PC-9 (cell line): ENCODE data around the gene GRM3. TPM values are rescaled to one million over a fixed set of nuclear protein-coding genes. Genes with fewer than 3 reads are reported as not detected.

Experiments
- BruUV-seq: library from RNA; stranded (reverse); fragments of 400-500 nt; replicated peaks from 2 replicates; lab custom pipeline; 2021; lab: Mats Ljungman, UMichigan
- CTCF ChIA-PET: fragments of 300-600 bp; sonication (Branson Sonifier 250); formaldehyde crosslinking; loops from one replicate; lab custom pipeline; 2022; ENCODE audit warnings: antibody characterized with exemption; lab: Charles Lee
- POLR2A ChIA-PET: fragments of 300-600 bp; sonication (Branson Sonifier 250); formaldehyde crosslinking; loops from one replicate; lab custom pipeline; 2022; ENCODE audit warnings: antibody characterized with exemption; ENCODE audit not compliant: unreplicated experiment; lab: Charles Lee
- DNase-seq, 2 experiments: peaks; one replicate each; pipeline versions ENCODE4 v3.0.0 to v3.0.0-alpha.2; 2015 to 2022; ENCODE audit warnings: mixed read lengths in 1 of 2
- H2AFZ ChIP-seq: fragments of 200-600 bp; sonication (generic); 2 replicates; pipeline ENCODE4 v1.8.1; 2017; ENCODE audit warnings: antibody characterized with exemption
- H3F3A ChIP-seq: fragments of 200-600 bp; sonication (generic); 2 replicates; pipeline ENCODE4 v1.8.1; 2017; ENCODE audit warnings: antibody characterized with exemption, mild to moderate bottlenecking, low read depth; ENCODE audit not compliant: insufficient read depth
- H3K27ac ChIP-seq: fragments of 200-600 bp; sonication (generic); 2 replicates; pipeline ENCODE4 v1.6.1; 2016; ENCODE audit warnings: mixed run types
- H3K27me3 ChIP-seq: fragments of 200-600 bp; sonication (generic); 2 replicates; pipeline ENCODE4 v1.6.1; 2016; ENCODE audit warnings: low read depth, mixed run types; ENCODE audit not compliant: insufficient read depth
- H3K36me3 ChIP-seq: fragments of 200-600 bp; sonication (generic); 2 replicates; pipeline ENCODE4 v1.6.1; 2016; ENCODE audit warnings: low read depth, mixed run types
- H3K4me1 ChIP-seq: fragments of 200-600 bp; sonication (generic); replicated peaks from 2 replicates; pipeline ENCODE4 v1.6.1; 2016; ENCODE audit warnings: mixed run types; ENCODE audit not compliant: insufficient read depth
- H3K4me2 ChIP-seq: fragments of 200-600 bp; sonication (generic); 2 replicates; pipeline ENCODE4 v1.6.1; 2017; ENCODE audit warnings: mixed run types
- H3K4me3 ChIP-seq: fragments of 200-600 bp; sonication (generic); 2 replicates; pipeline ENCODE4 v1.6.1; 2016; ENCODE audit warnings: mixed run types
- H3K79me2 ChIP-seq: fragments of 200-600 bp; sonication (generic); 2 replicates; pipeline ENCODE4 v1.6.1; 2017; ENCODE audit warnings: low read depth, mixed run types
- H3K9me2 ChIP-seq: fragments of 200-600 bp; sonication (generic); 2 replicates; pipeline ENCODE4 v1.8.1; 2017; ENCODE audit warnings: mild to moderate bottlenecking; ENCODE audit not compliant: insufficient read depth
- H3K9me3 ChIP-seq: fragments of 200-600 bp; sonication (generic); 2 replicates; pipeline ENCODE4 v1.8.1; 2016; ENCODE audit warnings: low read depth; ENCODE audit not compliant: insufficient read depth
- H4K20me1 ChIP-seq: fragments of 200-600 bp; sonication (generic); 2 replicates; pipeline ENCODE4 v1.8.1; 2017; ENCODE audit not compliant: insufficient read depth
- EZH2 ChIP-seq: fragments of 200-600 bp; sonication (generic); IDR thresholded peaks from 2 replicates; pipeline ENCODE4 v1.8.0; 2017; ENCODE audit warnings: antibody characterized with exemption, low read depth
- intact Hi-C: fragments of 100-400 bp; cut with micrococcal nuclease; formaldehyde crosslinking; loops from one replicate; pipeline ENCODE4 v1.10.0; 2022; ENCODE audit not compliant: unreplicated experiment
- total RNA-seq: library from RNA; stranded (reverse); gene quantifications from 2 replicates; pipeline ENCODE4 v1.2.3, GENCODE V29; 2021
- TF ChIP-seq, protein P1 (sequence below): fragments of 200-600 bp; sonication (generic); conservative IDR thresholded peaks from 2 replicates; pipeline ENCODE4 v1.6.1; 2017; ENCODE audit warnings: mixed run types, antibody characterized with exemption, mild to moderate bottlenecking, moderate library complexity

The GRM3 gene
- total RNA-seq, 1 experiment from 2014 or later, result not detected

DNA sequence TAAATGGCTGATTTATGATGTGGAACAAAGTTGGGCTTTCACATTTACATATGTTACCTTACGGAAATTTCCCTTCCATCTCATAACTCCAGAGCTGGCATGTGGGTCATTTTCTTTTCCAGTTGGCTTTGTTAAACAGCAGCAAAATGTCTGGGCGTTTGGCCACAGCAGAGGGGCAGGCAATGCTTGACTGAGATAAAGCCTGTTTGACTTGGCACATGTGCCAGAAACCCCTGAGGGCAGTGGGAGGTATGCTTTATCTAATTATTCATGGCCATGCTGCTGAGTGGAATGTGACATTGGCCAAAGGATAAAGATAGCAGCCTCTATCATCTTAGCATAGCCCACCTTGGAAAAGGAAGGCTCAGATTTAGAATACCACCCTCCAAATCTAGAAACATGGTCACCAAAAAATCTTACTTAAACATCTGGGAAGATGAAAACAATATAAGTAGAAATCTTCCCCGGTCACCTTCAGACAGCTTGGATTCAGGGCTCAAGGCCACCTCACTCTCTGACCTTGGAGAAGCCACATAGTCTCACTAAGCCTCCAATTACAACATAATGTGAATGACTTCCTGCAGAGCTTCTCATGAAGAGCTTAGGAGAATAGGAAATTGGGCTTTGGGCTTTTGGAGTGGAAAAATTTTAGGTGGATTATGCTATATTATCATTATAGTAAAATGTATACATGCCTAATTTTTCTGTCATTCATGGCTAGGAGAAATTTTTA is 101.5 kb downstream of the GRM3 start:
- H3K4me2 ChIP-seq, result no peak overlapping the region
- CTCF ChIA-PET, result no interaction called here
- H3K27me3 ChIP-seq, result no peaks in the 10 kb centered on the region
- no peak overlapping the region for H3K27ac ChIP-seq
- no peaks in the 10 kb centered on the region for H3F3A ChIP-seq
- no peaks in the 10 kb centered on the region for H3K4me1 ChIP-seq
- no peak overlapping the region for H3K4me3 ChIP-seq
- H3K9me2 ChIP-seq, result no peaks in the 10 kb centered on the region
- no peaks in the 10 kb centered on the region for H4K20me1 ChIP-seq
- DNase-seq, result peak in 1 of 2 experiments; percentile 26
- intact Hi-C loops, result no loop called here
- no peaks in the 10 kb centered on the region for H3K79me2 ChIP-seq
- POLR2A ChIA-PET, result no interaction called here
- no peaks in the 10 kb centered on the region for H3K9me3 ChIP-seq
- no TSS peak for BruUV-seq
- no peak for TF ChIP-seq EZH2
- TF ChIP-seq, protein P1, sequence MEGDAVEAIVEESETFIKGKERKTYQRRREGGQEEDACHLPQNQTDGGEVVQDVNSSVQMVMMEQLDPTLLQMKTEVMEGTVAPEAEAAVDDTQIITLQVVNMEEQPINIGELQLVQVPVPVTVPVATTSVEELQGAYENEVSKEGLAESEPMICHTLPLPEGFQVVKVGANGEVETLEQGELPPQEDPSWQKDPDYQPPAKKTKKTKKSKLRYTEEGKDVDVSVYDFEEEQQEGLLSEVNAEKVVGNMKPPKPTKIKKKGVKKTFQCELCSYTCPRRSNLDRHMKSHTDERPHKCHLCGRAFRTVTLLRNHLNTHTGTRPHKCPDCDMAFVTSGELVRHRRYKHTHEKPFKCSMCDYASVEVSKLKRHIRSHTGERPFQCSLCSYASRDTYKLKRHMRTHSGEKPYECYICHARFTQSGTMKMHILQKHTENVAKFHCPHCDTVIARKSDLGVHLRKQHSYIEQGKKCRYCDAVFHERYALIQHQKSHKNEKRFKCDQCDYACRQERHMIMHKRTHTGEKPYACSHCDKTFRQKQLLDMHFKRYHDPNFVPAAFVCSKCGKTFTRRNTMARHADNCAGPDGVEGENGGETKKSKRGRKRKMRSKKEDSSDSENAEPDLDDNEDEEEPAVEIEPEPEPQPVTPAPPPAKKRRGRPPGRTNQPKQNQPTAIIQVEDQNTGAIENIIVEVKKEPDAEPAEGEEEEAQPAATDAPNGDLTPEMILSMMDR, result no peak
- no peaks in the 10 kb centered on the region for H3K36me3 ChIP-seq
- H2AFZ ChIP-seq, result no peak overlapping the region

DNA sequence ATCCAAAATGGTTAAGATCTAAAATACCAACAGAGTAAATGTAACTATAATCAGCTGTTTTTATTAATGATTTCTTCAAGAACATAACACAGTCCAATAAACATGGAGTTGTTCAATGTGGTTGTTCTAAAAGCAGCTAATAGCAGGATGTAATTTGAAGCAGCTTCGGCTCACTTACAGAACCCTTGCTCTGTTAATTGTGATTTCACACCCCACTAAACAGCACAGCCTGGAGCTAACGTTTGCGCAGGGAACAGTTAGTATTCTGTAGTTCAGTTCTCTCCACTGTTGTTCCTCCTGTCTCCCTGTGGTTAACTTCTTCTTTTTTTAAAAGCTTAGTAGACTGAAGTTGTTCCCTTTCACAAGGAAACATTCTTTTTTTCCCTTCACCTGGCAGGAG is 104.0 kb downstream of the GRM3 start:
- BruUV-seq, result no TSS peak
- intact Hi-C loops, result no loop called here

DNA sequence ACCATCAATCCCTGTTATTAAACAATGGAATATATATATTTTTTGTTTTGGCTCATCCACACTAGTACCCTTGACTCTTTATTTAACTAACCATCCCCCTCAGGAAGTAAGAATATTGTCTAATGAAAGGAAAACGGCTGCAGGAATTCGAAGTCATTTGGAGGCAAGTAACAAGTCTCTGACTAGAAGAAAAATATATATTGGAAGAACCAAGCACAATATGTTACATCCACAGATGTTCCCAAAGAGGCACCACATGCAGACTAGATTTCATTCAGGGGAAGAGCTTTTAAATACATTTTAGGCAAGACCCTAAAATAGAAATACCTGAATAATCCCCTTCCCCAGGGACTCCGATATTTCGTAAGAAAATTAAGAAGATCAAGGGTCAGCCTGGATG is 104.5 kb downstream of the GRM3 start:
- intact Hi-C loops, result no loop called here
- ChIA-PET POLR2A (no interaction called here), CTCF (no interaction called here)
- Histone ChIP-seq H3K79me2 (no peaks in the 10 kb centered on the region), H3K27ac (no peak overlapping the region), H4K20me1 (no peaks in the 10 kb centered on the region), H3K27me3 (no peaks in the 10 kb centered on the region), H3K9me2 (no peaks in the 10 kb centered on the region), H2AFZ (no peak overlapping the region), H3K4me1 (no peaks in the 10 kb centered on the region), H3K36me3 (no peaks in the 10 kb centered on the region), H3F3A (no peaks in the 10 kb centered on the region), H3K4me2 (no peak overlapping the region), H3K4me3 (no peak overlapping the region), H3K9me3 (no peaks in the 10 kb centered on the region)
- no peak for TF ChIP-seq EZH2
- TF ChIP-seq, protein P1, result no peak
- no peak for DNase-seq
- no TSS peak for BruUV-seq

More for the DNA sequence above, 104.0 kb downstream of the GRM3 start:
- Histone ChIP-seq H3K9me2 (no peaks in the 10 kb centered on the region), H3K27me3 (no peaks in the 10 kb centered on the region), H3K4me3 (no peak overlapping the region), H3F3A (no peaks in the 10 kb centered on the region), H2AFZ (no peak overlapping the region), H3K36me3 (no peaks in the 10 kb centered on the region), H4K20me1 (no peaks in the 10 kb centered on the region), H3K27ac (no peak overlapping the region), H3K9me3 (no peaks in the 10 kb centered on the region), H3K79me2 (no peaks in the 10 kb centered on the region), H3K4me2 (no peak overlapping the region), H3K4me1 (no peaks in the 10 kb centered on the region)
- ChIA-PET CTCF (no interaction called here), POLR2A (no interaction called here)
- no peak for TF ChIP-seq EZH2
- TF ChIP-seq, protein P1, result no peak
- DNase-seq, result no peak
